GM12872 (cell line): Measurements from ENCODE around the gene IL1RAPL2.

ENCODE experiments used
- TF ChIP-seq, protein P1 (sequence below): IDR thresholded peaks from 3 replicates; pipeline ENCODE4 v1.5.1; 2011; ENCODE audit warnings: low read depth, mild to moderate bottlenecking, low read length, moderate library complexity; ENCODE audit not compliant: insufficient read depth

The IL1RAPL2 gene

GRCh38 chrX:104684077-104684476 is 118.1 kb downstream of the IL1RAPL2 start:
- TF ChIP-seq, protein P1, sequence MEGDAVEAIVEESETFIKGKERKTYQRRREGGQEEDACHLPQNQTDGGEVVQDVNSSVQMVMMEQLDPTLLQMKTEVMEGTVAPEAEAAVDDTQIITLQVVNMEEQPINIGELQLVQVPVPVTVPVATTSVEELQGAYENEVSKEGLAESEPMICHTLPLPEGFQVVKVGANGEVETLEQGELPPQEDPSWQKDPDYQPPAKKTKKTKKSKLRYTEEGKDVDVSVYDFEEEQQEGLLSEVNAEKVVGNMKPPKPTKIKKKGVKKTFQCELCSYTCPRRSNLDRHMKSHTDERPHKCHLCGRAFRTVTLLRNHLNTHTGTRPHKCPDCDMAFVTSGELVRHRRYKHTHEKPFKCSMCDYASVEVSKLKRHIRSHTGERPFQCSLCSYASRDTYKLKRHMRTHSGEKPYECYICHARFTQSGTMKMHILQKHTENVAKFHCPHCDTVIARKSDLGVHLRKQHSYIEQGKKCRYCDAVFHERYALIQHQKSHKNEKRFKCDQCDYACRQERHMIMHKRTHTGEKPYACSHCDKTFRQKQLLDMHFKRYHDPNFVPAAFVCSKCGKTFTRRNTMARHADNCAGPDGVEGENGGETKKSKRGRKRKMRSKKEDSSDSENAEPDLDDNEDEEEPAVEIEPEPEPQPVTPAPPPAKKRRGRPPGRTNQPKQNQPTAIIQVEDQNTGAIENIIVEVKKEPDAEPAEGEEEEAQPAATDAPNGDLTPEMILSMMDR: no peak

DNA sequence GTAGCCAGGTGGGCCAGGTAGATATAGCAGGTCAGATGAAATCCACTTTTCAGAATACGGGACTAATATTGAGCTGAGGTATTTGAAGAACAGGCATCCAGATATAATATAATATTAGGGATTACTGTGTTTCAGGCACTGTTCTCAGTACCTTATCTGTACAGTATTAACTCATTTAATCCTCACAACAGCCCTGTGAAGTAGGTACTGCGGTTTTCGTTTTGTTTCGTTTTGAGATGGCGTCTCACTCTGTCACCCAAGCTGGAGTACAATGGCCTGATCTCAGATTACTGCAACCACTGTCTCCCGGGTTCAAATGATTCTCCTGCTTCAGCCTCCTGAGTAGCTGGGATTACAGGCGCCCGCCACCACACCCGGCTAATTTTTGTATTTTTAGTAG is 129.6 kb downstream of the IL1RAPL2 start:
- TF ChIP-seq, protein P1: no peak

DNA sequence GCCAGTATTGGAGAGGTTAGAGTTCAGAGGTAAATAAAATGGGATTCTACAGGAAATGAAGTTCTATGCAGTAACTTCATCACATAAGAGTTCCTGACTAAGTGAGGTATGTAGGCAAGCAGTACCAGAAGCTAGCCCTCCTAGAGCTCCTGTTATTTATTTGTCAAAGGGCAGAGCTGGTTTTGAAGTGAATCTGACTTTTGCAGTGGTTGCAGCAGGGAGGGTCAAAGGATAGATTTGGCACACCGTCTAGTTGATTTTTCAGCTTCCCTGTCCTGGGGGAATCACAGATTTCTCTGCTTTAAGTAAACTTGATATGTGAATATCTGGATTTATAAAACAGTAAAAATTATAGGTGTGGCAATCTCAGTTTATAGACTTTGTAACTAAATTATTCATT is 130.7 kb downstream of the IL1RAPL2 start:
- TF ChIP-seq, protein P1: no peak

DNA sequence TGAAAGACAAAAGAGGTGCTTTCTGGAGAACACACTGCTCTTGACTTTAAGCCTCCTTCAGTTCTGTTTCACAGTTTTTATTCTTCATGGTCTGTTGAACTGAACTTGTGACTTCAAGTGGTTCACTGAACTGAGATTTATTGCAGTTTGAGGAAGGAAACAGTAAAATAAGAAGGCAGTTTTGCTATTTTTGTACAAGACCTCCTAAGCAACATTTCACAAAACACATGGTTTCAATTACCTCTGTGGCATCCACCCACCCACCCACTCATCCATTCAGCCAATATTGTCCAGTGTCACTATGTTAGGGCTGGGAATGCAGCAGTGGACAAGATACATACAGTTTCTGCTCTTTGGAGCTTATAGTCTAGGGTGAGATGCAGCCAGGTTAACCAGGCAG is 131.3 kb downstream of the IL1RAPL2 start:
- TF ChIP-seq, protein P1: no peak

DNA sequence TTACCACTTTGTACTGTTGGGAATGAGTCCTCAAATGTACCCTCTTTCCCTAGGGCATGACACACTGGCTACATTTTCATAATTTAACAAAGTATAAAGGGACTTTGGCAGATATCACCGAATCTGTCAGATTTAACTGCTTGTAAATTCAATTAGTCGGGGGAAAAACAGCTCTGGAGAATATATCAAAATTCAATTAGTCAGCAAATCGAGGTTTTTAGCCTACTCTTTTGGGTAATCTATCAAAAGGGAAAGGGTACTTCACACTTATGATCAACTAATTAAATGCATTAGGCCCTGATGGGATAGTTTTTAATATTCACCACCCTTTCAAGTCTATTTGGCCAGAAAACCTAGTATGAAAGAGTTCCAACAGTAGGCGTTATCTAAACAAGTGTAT is 141.0 kb downstream of the IL1RAPL2 start:
- TF ChIP-seq, protein P1: no peak

- TF ChIP-seq, protein P1: no peak
Observed at GRCh38 chrX:104707572-104707971, 141.6 kb downstream of the IL1RAPL2 start.

- TF ChIP-seq, protein P1: no peak
Observed at GRCh38 chrX:104712515-104712914, 146.5 kb downstream of the IL1RAPL2 start.

GRCh38 chrX:104721854-104722253 is 155.9 kb downstream of the IL1RAPL2 start:
- TF ChIP-seq, protein P1: no peak
